Stimulated activated CD4-positive, alpha-beta T cell treated with anti-CD3 and anti-CD28 coated beads, TNF-alpha, amount 100 ng/mL, for 1 hour (primary cell): ENCODE results near the gene ETFB.

Experiments
- DNase-seq, 3 donors: peaks; one replicate each; pipeline ENCODE4 v3.0.0-alpha.2; 2020; ENCODE audit warnings: low read depth in 3 of 3, low spot score in 1 of 3

ETFB gene

DNA sequence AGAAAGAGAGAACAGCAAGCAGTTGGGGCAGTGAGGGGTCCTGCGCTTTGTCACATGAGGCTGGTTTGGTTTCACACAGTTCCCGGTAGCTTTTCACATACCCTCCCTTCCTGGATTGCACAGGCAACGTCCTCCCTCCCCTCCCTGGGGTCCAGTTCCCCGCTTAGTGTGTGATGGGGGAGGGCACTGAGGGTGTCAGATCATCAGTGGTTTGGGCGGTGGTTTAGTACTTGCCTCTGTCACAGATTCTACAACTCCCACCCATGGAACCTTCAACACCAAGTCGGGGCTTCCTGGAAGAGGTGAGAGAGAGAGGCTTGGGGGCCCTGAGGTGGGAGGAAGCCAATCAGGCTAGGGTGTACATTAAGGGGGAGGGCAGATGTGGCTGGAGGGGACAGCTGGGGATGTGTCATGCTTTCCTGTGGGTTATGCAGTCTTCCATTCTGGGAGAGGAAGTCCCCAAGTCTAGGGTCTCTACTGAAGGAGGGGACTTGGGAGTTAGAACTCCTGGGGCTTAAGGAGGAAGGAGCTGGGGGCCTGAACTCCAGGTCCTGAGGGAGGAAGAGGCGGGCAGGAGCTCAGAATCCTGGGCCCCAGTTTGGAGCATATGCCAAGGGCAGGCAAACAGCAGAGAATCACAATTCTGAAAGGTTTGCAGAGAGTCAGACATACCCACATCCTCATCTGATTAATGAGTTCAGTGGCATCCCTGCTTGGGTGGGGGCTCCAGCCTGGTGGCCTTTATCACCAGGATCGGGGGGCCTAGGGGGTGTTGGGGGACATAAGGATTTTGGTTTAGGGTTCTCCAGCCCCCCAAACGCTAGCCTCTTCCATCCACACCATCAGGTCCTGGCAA, 6.7 kb upstream of the ETFB start, which contains the start of gene NKG7:
Gene NKG7 (minus strand): TSS at position 6 of the 856 bp plus-strand sequence. CDS start 119 bp downstream, outside the sequence.
- peak; percentile 31 to 36 (median 35) for DNase-seq

DNA sequence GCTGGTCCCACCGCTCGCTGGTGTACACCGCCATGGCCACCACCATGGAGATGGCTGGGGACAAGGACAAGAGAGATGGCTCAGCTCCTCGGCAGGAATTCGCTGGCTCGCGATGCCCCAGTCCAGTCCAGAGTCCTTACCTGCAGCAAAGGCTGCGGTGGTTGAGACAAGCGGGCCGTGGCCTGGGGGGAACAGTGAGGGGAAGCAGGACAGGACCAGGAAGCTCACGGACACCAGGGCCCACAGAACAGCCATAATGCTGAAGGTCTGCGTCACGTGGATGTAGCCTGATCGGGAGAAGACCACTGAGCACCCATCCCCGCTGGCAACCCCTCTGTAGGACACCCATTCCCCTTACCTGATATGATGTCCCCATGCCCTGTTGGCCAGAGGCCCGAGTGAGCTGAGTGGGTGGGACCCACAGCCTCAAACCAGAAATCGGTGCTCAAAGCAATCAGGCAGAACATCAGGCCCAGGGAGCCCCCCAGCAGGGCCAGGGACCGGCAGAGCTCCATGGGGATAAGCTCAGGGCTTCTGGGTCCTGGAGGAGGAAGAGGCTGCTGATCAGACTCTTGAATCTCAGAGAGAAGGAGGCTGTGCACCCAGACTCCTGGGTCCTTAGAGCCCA, 5.9 kb upstream of the ETFB start:
- no peak for DNase-seq

DNA sequence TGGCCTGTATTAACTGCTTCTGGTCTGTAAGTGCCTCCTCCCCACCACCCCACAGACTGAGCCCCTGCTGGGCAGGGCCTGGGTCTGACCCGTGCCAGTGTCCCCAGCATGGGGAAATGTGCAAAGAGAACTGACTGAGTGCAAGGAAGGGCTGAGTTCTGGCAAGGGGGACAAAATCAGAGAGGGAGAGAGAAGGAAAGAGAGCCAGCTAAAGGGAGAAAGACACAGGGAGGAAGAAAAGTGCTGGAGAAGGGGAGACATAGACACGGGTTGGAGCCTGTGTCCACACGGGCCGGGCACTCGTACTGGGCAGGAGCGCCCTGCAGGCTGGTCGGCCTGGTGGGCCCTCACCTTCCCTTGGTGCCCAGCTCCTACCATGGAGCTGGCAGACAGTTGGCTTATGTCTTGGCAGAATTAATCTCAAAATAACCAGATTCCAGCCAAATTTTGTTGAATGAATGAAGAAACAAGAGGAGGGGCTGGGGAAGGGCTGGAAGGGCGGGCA, 5.0 kb upstream of the ETFB start:
- no peak for DNase-seq

DNA sequence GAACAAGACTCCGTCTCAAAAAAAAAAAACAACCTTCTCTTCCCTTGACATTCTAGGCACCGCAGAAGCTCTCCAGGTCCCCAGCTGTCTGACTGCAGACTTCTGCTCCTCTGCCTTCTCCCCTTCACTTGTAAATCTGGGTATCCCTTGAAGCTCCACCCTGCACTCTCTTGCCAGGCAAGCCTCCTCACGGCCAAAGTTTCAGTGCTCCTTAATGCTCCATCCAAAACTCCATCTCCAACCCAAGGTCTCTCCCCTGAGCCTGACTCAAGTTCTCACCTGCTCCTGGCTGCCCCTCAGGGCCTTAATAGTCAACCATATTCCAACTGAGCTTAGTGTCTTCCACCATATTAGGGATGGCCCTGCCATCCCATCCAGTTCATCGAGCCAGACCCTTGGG, 4.0 kb upstream of the ETFB start:
- no peak for DNase-seq

DNA sequence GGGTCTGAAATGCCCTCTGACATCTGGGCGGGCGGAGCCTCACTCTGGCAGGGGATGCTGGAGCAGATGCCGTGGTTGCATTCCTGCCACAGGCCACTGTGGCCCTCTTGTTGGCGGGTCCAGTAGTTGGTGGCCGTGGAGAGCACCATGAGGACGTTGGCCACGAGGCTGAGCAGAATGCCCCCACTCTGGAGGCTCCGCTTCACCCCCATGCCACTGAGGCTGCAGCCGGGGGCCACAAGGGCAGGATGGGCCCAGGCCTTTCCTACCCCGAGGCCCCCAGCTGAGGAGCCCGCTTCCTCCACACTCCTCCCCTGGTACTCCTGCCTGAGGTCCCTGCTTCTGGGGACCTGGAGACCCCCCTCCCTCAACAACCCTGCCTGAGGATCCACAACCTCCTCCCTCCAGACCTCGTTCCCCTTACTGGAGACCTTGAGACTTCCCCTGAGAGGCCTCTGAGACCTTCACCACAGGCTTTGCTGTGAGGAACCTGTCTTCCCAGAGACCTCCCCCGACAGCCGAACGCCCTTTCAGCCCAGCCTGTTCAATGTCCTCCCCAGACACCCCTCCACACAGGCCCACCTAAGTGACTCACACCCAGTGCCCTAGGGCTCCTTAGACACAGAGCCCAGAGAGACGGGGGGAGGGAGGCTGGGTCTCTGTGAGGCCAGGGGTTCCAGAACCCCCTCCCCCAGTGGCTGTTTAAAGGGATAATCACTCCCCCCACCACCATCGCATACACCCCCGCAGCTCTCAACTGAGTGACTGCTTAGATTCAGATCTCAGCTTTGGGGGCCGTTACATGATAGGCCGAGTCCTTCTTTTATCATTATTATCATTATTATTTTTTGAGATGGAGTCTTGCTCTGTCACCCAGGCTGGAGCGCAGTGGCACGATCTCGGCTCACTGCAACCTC, 2.4 kb upstream of the ETFB start, which contains the start of gene CLDND2:
Gene CLDND2 (minus strand): TSS at position 638 of the 917 bp plus-strand sequence. CDS start 426 bp downstream, at position 212.
- no peak for DNase-seq

DNA sequence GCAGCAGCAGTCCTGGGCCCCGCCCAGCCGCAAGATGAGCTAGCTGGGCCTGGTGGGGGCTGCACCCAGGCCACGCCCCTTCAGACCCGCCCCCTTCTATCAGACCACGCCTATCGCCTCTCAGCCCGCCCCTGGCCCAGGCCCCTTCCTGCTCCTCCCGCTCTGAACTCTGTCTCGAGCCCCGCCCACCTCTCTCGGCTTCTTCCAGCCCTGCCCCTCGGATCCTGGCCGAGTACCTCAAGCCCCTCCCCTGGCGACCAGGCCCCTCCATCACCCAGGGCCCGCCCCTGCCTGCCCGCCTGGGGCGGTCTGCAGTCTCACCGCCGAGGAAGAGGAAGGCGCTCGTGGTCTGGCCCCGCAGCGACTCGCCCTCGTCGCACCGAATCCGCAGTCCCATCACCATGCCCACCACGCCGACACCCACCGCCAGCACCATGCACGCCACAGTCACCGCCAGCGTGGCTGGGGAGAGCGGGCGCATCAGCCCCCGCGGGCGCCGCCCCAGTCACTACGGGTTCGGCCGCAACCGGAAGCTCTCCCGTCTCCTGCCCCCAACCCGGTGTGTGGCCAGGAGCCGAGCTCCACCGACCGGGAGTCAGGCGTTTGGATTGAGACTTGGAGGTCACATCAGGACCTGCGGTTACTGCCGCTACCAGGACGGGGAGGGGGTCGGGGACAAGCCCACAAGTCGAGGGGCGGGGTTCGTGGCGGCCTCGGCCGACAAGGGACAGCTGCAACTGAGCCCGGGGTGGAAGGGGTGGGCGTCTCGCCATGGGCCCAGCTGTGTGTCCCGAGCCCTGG, 1.6 kb upstream of the ETFB start:
- DNase-seq, result peak; percentile 88 to 98 (median 90)

DNA sequence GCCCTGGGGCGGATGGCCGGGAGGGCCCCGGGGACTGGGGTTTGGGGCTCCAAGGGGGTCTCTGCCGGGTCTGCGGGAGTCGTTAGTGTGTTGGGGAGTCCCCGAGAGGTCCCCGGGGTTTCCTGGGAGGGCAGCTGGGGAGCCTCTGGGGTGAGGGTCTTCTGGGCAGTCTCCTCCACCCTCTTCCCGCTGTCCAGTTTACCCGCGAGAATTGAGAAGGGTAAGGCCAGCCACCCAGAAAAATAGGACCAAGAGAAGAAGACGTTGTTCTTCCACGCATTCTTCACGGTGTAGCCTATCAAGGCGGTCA, 1.0 kb upstream of the ETFB start:
- DNase-seq, result no peak

DNA sequence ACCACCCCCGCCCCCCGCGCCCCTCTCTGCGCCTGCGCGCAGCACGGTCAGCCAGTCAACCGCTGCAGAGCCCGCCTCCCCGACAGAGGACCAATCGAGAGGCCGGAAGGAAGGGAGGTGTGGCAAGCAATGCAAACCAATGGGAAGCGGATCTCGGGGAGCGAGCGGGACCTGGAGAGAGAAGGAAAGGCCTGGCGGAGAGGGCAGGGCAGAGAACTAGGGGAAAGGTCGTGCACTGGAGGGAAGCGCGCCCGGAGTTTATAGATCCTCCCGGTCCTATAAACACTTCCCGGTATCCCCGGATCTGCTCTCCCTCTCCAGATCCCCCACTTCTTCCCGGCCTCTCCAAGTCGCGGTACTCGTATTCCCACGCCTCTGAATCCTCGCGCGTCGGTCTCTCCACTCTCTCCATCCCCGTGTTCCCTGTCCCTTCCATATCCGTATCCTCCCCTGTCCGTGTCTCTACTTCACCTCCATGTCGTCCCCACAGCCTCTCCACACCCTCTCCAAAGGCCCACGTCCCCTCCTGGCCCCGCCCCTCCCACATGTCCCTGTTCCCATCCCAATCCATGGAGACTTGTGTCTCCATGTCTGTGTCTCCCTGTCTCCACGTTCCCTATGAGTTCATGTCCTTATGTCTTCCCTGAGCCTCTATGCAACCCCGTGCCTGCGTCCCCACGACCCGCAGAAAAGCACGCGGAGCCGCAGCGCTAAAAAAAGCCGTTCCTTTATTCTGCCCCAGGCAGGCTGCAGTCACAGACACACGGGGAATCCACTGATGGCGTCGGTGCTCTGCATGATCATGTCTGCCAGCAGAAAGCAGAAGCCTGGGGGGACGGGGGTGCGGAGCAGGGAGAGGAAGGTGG, 434 bp upstream of the ETFB start:
- peak; percentile 83 to 85 (median 84) for DNase-seq

DNA sequence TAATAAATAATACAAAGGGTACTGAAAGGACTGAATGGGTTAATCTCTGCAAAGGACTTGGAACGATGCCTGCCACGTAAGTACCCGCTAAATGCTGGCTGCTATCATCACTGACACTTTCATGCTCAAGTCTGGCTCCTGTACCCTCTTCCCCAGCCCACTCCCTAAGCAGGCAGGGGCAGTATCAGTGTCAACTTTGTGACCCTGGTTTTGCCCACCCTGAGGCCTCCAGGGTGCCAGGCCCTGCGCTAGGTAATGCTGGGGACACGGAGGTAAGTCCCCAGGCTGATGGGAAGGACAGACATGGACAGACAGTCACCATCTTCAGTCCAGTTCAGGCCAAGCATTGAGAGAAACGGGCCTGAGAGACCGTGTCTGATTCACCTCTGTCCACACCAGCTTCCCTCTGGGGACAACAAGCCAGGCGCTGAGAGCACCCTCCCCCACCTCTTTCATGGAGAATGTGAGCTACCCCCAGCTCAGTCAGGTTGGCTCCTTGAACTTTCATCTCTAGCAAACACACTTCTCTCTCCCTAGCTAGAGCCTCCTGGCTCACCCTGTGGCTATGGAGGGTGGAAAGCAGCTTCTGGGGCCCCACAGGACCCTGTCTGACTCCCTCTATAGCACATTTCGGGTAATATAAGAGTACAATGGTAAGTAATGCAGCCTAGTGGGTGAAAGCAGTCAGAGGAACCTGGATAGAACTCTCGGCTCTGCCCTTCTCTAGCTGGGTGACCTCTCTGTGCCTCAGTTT, 800 bp downstream of the ETFB start:
- DNase-seq, result no peak

DNA sequence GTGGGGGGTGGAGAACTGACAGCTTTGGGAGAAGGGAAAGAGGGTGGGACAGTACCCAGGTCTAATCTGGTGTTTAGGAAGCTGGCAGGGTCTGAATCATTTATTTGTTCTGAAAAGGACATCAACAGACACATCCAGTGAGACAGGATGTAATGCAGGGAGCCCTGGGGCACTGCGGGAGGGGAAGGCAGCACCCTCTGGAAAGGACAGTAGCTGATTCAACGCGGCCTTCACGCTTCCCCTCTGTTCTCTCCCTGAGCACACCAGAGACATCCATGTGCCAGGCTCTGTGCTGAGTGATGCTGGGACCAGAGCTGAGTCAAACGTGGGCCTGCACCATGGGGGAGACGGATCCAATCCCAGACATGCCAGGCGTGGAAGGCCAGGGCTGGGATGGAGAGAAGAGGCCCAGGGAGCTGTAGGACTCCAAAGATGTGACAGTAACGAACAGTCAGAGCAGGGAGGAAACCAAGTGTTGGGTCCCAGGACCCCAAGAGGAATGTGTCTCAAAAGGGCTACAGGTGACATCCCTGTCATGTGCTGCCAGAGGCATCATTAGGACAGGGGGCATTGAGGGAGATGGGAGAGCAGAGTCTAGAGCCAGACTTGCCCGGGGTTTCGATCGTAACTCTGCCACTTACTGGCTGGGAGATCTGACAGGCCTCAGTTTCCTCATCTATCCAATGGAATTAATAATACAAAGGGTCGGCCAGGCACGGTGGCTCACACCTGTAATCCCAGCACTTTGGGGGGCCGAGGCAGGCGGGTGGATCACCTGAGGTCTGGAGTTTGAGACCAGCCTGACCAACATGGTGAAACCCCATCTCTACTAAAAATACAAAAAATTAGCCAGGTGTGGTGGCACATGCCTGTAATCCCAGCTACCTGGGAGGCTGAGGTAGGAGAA, 1.7 kb downstream of the ETFB start:
- no peak for DNase-seq

DNA sequence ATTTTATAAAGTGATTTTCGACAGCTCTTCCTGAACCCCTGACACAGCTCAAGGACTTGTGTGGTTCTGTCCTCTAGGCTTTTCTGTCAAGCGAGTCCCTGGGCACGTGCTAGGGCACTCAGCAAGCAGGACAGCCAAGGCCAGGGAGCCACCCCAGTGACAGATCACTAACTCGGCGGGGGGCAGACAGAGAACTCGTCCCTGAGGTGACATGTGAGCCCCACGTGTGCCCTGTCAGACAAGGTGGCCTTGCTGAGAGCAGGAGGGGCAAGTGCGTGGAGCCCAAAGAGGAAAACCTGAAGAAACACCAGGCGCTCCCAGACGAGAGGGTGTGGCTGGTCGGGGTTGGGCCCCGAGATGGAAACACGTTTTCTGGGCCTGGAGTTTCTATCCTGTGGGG, 4.9 kb downstream of the ETFB start:
- no peak for DNase-seq

DNA sequence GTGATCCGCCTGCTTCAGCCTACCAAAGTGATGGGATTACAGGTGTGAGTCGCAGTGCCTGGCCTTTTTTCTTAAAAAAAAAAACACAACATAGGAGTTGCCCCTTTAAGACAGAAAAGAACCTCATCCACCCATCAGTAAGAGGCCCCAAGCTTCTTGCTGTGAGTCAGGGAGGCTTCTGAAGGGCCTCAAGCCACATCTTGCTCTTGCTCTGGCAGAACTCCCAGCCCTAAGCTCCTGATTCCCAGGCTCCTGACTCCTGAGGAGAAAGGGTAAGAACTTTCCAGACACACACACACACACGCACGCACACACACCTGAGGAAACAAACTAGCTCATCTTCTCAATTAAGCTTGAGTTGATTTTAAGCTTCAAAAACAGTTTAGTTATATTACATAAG, 6.9 kb downstream of the ETFB start:
- no peak for DNase-seq

DNA sequence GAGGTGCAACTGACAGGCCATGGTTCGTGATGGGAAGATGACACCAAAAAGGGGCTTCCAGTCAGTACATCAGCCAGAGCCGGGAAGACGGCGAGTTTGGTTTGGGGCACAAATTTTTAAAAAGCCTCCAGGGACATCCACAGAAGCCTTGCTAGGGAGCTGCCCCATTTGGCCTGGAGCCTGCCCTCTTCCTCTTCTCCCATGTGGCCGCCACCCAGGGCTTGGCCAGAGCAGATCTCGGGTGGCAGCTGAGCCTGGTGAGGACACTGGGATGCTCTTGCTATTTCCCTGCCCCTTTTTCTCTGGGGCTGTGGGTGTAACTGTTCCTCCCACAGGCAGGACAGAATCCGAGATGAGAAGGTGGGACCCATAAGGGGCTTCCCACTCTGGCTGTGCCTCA, 8.2 kb downstream of the ETFB start:
- DNase-seq, result no peak

DNA sequence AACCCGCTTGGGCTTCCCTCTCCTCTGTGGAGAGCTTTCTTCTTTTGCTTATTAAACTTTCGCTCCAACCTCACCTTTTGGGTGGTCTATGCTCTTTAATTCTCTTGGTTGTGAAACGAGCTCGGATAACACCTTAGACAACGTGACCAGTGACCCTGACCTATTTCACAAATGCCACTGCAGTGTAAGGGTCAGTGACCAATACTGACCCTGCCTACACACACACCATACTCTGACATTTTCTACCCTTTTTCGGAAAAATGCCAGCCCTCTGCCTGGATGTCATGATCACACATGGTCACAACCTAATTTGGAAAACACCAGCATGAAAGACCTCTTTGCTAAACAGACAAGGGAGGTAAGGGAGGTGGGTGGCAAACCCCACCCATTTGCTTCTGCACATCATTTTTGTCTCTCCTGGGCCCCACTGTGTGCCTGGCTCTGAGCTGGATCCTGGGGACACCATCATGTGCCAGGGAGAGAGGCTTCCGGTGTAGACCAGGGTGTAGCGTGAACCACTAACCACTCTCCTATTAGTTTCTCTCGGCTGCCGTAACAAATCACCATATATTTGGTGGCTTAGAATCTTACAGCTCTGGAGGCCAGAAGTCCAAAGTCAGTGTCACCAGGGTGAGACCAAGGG, 9.9 kb downstream of the ETFB start:
- DNase-seq, result no peak

DNA sequence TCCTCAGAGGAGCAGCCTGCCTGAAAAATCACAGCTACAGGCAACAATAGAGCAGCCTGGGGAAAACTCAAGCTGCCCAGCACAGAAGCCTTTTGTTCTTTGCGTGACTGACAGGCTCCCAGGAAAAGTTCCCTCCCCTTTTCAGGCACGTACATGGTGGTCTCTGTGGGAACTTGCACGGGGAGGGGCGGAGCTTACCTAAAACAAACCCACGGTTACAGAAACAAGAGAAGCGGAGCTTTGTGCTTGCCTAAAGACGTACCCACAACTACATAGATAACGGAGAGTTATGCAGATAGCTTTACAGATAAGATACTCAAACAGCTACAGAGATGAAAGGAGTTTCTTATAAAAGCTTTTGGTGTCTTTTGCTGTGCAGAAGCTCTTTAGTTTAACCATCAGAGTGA, 11.4 kb downstream of the ETFB start:
- DNase-seq, result no peak

DNA sequence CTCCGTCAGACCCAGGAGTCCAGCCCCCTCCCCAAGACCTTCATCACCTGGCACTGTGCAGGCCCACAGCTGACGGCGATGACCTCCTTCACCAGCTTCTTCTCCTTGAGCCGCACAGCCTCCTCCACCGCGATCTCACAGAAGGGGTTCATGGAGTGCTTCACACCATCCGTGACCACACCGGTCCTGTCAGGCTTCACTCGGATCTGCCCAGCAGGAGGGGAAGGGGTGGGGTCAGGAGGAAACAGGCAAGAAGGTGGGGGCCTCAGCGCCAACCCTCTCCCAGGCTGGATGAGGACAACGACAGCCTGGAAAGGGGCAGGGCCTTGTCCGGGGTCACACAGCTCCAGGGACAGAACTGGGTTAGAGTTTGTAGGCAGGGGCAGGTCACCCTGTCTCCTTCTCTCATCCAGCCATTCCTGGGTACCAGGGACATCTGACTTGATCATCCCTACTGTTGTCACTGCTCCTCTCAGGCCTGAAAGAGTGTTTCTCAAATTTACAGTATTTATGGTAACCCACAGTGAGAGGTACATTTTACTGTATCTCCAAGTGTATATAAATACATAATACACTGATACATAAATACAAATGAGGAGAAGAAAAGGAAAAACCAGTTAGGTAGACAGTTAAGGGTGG, 12.0 kb downstream of the ETFB start:
- no peak for DNase-seq
